ENCODE measurements around the gene C1orf159. TPM values are rescaled to one million over a fixed set of nuclear protein-coding genes. Genes with fewer than 3 reads are reported as not detected.

C1orf159 gene
- polyA plus RNA-seq, 1 donor from 2014 or later = 31.5 TPM

DNA sequence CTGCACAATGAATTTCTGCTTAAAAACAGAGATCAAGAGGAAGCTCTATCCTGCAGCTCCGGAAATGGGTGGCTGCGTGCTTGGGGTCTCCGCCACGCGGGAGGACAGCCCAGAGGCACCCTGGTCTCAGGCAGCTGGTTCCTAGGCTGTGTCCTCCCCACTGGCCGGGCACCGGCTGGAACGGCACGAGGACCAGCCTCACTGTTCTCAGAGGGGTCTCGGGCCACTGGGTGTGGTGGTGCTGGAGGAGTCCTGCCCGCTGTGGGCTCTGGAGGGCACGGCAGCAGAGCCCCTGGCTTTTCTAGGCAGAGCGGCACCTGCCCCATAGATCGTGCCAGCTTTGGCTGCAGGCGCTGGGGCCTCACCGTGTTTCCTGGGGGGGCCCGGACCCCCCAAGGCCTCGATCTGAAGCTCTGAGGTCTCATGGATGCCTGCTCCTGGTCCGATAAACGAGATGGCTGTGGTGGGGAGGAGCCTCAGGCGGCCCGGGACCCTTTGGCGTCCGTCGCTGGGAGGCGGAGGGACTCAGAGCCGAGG is 33.6 kb downstream of the C1orf159 start:
- Histone ChIP-seq H3K9me3 (ENCODE audit: low read length) (no peaks in the 10 kb centered on the region), H3K27ac (ENCODE audit: low read length) (no peak overlapping the region), H3K4me2 (ENCODE audit: low read length) (no peak overlapping the region), H2AFZ (ENCODE audit: low read depth, low read length) (no peak overlapping the region), H4K20me1 (ENCODE audit: insufficient read depth) (no peaks in the 10 kb centered on the region), H3K79me2 (replicated peaks; ENCODE audit: insufficient read depth, low read length) (no peaks in the 10 kb centered on the region), H3K4me3 (ENCODE audit: low read length) (no peak overlapping the region), H3K9me2 (ENCODE audit: insufficient read depth, low read length) (no peaks in the 10 kb centered on the region), H3K9ac (ENCODE audit: low read length) (no peak overlapping the region), H3F3A (ENCODE audit: insufficient read depth, low read length, poor library complexity, severe bottlenecking) (no peaks in the 10 kb centered on the region), H3K27me3 (ENCODE audit: insufficient read depth, low read depth, low read length) (no peaks in the 10 kb centered on the region), H3K36me3 (ENCODE audit: insufficient read depth, low read length) (no peaks in the 10 kb centered on the region)
- no peak for TF ChIP-seq SMC3 (conservative IDR thresholded peaks at IDR 0.05; ENCODE audit: poor library complexity)
- TF ChIP-seq, protein P1, sequence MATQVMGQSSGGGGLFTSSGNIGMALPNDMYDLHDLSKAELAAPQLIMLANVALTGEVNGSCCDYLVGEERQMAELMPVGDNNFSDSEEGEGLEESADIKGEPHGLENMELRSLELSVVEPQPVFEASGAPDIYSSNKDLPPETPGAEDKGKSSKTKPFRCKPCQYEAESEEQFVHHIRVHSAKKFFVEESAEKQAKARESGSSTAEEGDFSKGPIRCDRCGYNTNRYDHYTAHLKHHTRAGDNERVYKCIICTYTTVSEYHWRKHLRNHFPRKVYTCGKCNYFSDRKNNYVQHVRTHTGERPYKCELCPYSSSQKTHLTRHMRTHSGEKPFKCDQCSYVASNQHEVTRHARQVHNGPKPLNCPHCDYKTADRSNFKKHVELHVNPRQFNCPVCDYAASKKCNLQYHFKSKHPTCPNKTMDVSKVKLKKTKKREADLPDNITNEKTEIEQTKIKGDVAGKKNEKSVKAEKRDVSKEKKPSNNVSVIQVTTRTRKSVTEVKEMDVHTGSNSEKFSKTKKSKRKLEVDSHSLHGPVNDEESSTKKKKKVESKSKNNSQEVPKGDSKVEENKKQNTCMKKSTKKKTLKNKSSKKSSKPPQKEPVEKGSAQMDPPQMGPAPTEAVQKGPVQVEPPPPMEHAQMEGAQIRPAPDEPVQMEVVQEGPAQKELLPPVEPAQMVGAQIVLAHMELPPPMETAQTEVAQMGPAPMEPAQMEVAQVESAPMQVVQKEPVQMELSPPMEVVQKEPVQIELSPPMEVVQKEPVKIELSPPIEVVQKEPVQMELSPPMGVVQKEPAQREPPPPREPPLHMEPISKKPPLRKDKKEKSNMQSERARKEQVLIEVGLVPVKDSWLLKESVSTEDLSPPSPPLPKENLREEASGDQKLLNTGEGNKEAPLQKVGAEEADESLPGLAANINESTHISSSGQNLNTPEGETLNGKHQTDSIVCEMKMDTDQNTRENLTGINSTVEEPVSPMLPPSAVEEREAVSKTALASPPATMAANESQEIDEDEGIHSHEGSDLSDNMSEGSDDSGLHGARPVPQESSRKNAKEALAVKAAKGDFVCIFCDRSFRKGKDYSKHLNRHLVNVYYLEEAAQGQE (IDR thresholded peaks at IDR 0.05; ENCODE audit: borderline replicate concordance) = no peak
- no peak for TF ChIP-seq MXI1 (conservative IDR thresholded peaks at IDR 0.05; ENCODE audit: poor library complexity, severe bottlenecking)

DNA sequence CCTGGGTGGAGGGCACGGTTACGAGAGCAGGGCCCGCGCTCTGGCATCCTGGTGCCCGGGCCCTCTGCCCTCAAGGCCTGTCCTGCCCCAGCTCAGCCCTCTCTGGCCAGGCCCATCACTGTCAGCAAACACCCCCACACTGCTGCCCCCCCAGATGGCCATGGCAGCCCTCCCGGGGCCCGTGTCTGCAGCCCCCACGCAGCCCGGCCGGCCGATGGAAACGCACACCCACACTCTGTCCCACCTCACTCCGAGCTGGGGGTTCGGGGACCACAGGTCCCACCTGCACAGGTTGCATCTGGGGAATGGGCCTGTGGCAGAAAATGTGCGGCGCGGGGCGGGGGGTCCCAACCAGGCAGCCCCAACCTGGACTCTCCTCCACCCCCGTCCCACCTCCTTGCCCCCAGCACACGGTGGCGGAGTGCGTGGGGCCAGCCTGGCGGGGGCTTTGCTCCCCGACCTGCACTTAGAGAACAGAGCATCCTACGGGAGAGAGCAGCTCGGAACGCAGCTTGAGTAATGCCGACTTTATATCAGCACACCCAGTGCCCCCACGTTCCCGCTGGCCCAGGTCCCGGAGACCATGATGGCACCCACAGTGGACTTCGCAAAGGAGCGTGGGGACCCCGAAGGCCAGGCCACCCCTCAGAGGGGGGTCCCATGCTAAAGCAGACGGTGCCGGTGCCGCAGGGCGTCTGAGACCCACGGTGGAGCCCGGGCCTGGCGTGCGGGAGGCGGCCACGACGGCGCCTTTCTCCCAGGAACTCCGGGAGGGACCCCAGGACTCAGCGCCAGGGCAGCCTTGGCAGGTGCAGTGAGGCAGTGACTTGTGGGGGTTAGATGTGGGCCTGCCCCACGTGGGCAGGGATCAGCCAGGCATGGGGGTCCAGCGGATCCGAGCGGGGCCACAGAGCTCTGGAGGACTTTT is 34.3 kb downstream of the C1orf159 start:
- Histone ChIP-seq H2AFZ (ENCODE audit: low read depth, low read length) (no peak overlapping the region), H3K9me3 (ENCODE audit: low read length) (no peaks in the 10 kb centered on the region), H3K79me2 (replicated peaks; ENCODE audit: insufficient read depth, low read length) (no peaks in the 10 kb centered on the region), H3K9me2 (ENCODE audit: insufficient read depth, low read length) (no peaks in the 10 kb centered on the region), H3K9ac (ENCODE audit: low read length) (no peak overlapping the region), H3K36me3 (ENCODE audit: insufficient read depth, low read length) (no peaks in the 10 kb centered on the region), H3K4me2 (ENCODE audit: low read length) (no peak overlapping the region), H4K20me1 (ENCODE audit: insufficient read depth) (no peaks in the 10 kb centered on the region), H3F3A (ENCODE audit: insufficient read depth, low read length, poor library complexity, severe bottlenecking) (no peaks in the 10 kb centered on the region), H3K27me3 (ENCODE audit: insufficient read depth, low read depth, low read length) (no peaks in the 10 kb centered on the region), H3K27ac (ENCODE audit: low read length) (no peak overlapping the region), H3K4me3 (ENCODE audit: low read length) (no peak overlapping the region)
- no peak for TF ChIP-seq POLR2AphosphoS5 (IDR thresholded peaks at IDR 0.05)
- TF ChIP-seq EP300 (conservative IDR thresholded peaks at IDR 0.05; ENCODE audit: poor library complexity, severe bottlenecking) = no peak
- TF ChIP-seq MXI1 (conservative IDR thresholded peaks at IDR 0.05; ENCODE audit: poor library complexity, severe bottlenecking) = no peak
- TF ChIP-seq SMC3 (conservative IDR thresholded peaks at IDR 0.05; ENCODE audit: poor library complexity) = no peak
- no peak for TF ChIP-seq RAD21 (conservative IDR thresholded peaks at IDR 0.05)
- no peak for TF ChIP-seq TAF1 (IDR thresholded peaks at IDR 0.05; ENCODE audit: low read depth)
- TF ChIP-seq, protein P2, sequence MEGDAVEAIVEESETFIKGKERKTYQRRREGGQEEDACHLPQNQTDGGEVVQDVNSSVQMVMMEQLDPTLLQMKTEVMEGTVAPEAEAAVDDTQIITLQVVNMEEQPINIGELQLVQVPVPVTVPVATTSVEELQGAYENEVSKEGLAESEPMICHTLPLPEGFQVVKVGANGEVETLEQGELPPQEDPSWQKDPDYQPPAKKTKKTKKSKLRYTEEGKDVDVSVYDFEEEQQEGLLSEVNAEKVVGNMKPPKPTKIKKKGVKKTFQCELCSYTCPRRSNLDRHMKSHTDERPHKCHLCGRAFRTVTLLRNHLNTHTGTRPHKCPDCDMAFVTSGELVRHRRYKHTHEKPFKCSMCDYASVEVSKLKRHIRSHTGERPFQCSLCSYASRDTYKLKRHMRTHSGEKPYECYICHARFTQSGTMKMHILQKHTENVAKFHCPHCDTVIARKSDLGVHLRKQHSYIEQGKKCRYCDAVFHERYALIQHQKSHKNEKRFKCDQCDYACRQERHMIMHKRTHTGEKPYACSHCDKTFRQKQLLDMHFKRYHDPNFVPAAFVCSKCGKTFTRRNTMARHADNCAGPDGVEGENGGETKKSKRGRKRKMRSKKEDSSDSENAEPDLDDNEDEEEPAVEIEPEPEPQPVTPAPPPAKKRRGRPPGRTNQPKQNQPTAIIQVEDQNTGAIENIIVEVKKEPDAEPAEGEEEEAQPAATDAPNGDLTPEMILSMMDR (IDR thresholded peaks at IDR 0.05; ENCODE audit: poor library complexity, severe bottlenecking) = no peak
- TF ChIP-seq, protein P1 (IDR thresholded peaks at IDR 0.05; ENCODE audit: borderline replicate concordance) = no peak
- TF ChIP-seq EZH2 (IDR thresholded peaks at IDR 0.05; ENCODE audit: borderline replicate concordance, insufficient read depth, low read length, poor library complexity, severe bottlenecking) = no peak

Measured in neural cell (in vitro differentiated cells).